ENCODE data around the gene SNX20. TPM values are rescaled to one million over a fixed set of nuclear protein-coding genes. Genes with fewer than 3 reads are reported as not detected.

The SNX20 gene
- total RNA-seq, 1 donor from 2014 or later: not detected

DNA sequence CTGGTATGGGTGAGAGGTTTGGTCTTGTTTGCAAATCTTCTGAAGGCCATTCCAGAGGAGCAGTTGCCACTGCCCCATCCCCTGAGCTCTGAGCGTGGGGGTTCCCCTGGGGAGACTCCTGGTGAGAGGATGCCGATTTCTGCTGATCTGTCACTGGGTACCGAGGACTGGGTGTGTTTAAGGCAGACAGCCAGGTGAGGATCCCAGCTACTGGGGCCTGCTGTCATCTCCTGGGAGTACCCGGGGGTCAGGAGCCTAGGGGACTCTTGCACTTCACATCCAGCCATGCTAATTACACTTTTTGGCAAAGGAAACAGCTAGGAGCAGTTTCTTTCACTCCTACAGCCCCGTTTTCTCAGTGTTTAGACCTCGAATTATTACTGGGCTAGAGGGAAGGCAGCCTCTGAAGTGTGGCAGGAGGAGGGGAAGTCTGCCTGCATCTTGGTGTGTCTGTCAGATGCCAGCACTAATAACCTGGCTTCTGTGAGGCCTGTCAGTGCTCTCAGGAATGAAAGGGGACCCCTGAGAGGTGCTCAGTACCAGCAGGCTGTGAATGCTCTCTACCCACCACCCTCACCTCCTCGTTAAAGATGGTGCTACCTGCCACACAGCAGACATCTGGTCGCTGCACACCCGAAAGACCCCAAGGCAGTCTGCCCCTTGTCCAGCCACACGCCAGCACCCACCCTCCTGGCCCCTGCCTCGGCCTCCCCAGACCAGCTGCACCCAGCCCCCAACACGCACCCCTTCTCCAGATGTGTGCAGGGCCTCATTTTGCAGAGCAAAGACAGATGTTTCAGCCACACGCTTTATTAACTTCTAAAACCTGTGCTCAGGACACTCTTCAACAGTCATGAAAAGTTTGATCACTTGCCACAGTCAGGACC, 43.2 kb downstream of the SNX20 start:
- no peak for DNase-seq (ENCODE audit: low spot score)
- no peak overlapping the region for H3K27ac Mint-ChIP-seq (ENCODE audit: unreplicated experiment)
- H3K36me3 Mint-ChIP-seq (ENCODE audit: low read depth, unreplicated experiment): no peaks in the 10 kb centered on the region
- no peak overlapping the region for H3K4me3 Mint-ChIP-seq (ENCODE audit: unreplicated experiment)
- H3K27me3 Mint-ChIP-seq (ENCODE audit: unreplicated experiment): peaks cover 2% of the 10 kb centered on the region
- H3K4me1 Mint-ChIP-seq (ENCODE audit: unreplicated experiment): no peaks in the 10 kb centered on the region
- H3K9me3 Mint-ChIP-seq (ENCODE audit: unreplicated experiment): no peaks in the 10 kb centered on the region
- TF ChIP-seq, protein P1, sequence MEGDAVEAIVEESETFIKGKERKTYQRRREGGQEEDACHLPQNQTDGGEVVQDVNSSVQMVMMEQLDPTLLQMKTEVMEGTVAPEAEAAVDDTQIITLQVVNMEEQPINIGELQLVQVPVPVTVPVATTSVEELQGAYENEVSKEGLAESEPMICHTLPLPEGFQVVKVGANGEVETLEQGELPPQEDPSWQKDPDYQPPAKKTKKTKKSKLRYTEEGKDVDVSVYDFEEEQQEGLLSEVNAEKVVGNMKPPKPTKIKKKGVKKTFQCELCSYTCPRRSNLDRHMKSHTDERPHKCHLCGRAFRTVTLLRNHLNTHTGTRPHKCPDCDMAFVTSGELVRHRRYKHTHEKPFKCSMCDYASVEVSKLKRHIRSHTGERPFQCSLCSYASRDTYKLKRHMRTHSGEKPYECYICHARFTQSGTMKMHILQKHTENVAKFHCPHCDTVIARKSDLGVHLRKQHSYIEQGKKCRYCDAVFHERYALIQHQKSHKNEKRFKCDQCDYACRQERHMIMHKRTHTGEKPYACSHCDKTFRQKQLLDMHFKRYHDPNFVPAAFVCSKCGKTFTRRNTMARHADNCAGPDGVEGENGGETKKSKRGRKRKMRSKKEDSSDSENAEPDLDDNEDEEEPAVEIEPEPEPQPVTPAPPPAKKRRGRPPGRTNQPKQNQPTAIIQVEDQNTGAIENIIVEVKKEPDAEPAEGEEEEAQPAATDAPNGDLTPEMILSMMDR (IDR thresholded peaks at IDR 0.05; ENCODE audit: unreplicated experiment): no peak

DNA sequence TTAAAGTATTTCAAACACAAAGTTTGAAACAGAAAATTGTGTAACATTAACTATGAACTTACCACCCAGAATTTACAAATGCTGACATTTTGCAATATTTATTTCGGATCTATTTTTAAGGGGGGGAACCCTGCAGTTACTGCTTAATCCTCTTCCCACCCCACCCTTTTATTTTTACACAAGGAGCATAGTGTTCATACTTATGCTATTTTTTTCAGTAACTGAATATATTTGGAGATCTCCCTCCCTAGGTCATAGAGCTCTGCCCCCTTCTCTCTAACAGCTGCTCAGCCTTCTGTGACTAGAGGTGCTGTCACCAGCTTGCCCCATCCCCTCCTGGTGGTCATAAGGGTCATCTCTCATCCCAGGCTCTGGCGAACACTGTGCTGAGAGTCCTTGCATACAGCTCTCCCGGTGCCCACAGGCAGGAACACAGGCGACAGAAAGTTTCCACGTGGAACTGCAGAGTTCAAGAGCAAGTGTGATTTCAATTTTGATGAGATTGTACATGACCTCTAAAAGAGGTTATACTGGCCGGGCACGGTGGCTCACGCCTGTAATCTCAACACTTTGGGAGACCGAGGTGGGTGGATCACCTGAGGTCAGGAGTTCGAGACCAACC, 44.2 kb downstream of the SNX20 start:
- TF ChIP-seq, protein P1 (IDR thresholded peaks at IDR 0.05; ENCODE audit: unreplicated experiment): no peak
- Mint-ChIP-seq H3K4me3 (ENCODE audit: unreplicated experiment) (no peak overlapping the region), H3K4me1 (ENCODE audit: unreplicated experiment) (no peaks in the 10 kb centered on the region), H3K27ac (ENCODE audit: unreplicated experiment) (no peak overlapping the region), H3K9me3 (ENCODE audit: unreplicated experiment) (no peaks in the 10 kb centered on the region), H3K27me3 (ENCODE audit: unreplicated experiment) (peaks cover 4% of the 10 kb centered on the region), H3K36me3 (ENCODE audit: low read depth, unreplicated experiment) (no peaks in the 10 kb centered on the region)
- DNase-seq (ENCODE audit: low spot score): no peak

DNA sequence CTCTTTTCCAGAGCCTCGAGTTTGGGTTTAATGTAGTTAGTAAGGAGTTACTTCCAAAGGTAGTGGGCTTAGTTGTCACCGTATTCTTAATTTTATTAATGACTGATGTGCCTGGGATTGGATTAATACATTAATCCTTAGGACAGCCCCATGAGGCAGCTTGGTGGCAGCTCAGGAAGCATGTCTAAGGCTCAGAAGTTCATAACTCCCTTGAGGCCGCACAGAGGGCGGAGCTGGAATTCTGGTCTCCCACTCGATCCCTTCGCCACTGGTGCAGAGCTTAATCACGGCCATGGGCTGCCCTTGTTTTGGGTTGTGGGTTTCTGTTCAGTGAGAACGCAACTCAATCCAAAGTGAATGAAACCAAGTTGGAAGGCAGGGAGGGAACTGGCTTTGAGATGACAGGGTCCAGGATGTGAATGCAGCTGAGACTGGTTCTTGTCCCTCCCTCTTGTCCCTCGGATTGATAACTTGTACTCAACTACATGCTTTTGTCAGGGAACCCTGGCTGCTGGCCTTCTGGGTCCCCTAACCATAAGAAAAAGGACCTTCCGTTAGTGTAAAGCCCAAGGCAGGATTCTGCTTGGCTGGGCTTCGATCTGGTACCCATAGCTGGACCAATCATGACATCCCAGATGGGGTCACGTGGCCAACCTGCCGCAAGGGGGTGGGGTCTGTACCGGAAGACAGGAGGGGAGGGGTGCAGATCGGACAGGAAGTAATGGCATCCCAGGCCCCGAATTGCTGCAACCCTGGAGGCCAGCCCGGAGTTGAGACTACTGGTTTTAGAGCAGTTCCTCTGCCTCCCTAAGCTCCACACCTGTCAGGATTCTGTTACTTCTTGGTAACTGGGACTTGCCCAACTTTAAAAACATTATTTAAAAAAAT, 45.4 kb downstream of the SNX20 start:
- Mint-ChIP-seq H3K36me3 (ENCODE audit: low read depth, unreplicated experiment) (no peaks in the 10 kb centered on the region), H3K9me3 (ENCODE audit: unreplicated experiment) (no peaks in the 10 kb centered on the region), H3K4me3 (ENCODE audit: unreplicated experiment) (no peak overlapping the region), H3K27me3 (ENCODE audit: unreplicated experiment) (peaks cover 4% of the 10 kb centered on the region), H3K27ac (ENCODE audit: unreplicated experiment) (no peak overlapping the region), H3K4me1 (ENCODE audit: unreplicated experiment) (no peaks in the 10 kb centered on the region)
- TF ChIP-seq, protein P1 (IDR thresholded peaks at IDR 0.05; ENCODE audit: unreplicated experiment): no peak
- DNase-seq (ENCODE audit: low spot score): no peak

DNA sequence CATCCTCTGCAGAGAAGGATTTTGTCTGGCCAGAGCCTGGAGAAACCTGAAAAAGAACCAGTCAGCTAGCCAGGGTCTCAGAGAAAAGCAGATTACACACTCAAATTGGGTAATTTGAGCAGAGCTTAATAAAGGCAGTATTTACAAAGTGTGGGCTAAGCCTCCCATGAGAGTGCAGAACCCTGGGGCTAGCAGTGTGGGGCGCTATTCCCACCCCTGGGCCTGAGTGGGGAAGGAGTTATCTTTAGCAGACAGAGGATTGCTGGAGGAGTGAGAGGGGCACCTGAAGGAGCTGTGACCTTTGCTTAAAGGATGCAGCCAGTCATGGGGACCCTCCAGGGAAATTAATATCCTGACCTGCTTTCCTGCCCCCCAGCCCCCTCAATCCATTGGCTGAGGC, 46.2 kb downstream of the SNX20 start:
- H3K4me3 Mint-ChIP-seq (ENCODE audit: unreplicated experiment): no peak overlapping the region
- TF ChIP-seq, protein P1 (IDR thresholded peaks at IDR 0.05; ENCODE audit: unreplicated experiment): no peak
- H3K27me3 Mint-ChIP-seq (ENCODE audit: unreplicated experiment): peaks cover 4% of the 10 kb centered on the region
- no peak overlapping the region for H3K27ac Mint-ChIP-seq (ENCODE audit: unreplicated experiment)
- H3K36me3 Mint-ChIP-seq (ENCODE audit: low read depth, unreplicated experiment): no peaks in the 10 kb centered on the region
- peaks cover 5% of the 10 kb centered on the region for H3K4me1 Mint-ChIP-seq (ENCODE audit: unreplicated experiment)
- no peaks in the 10 kb centered on the region for H3K9me3 Mint-ChIP-seq (ENCODE audit: unreplicated experiment)
- DNase-seq (ENCODE audit: low spot score): no peak

Data from endothelial cell (in vitro differentiated cells).